Fibroblast of villous mesenchyme (primary cell): ENCODE results near the gene CABLES1. TPM values are rescaled to one million over a fixed set of nuclear protein-coding genes. Genes with fewer than 3 reads are reported as not detected.

Experiments used
- DNase-seq: peaks from one replicate; pipeline ENCODE4 v3.0.0-alpha.2; 2010; ENCODE audit warnings: low read depth
- H3K4me3 ChIP-seq: 2 replicates; pipeline ENCODE4 v1.5.1; 2011; ENCODE audit warnings: low read depth, mild to moderate bottlenecking, low read length
- total RNA-seq: library from RNA; depleted of rRNA; stranded (reverse); fragments of >200 nt; gene quantifications from 2 replicates; pipeline ENCODE4 v1.2.3, GENCODE V29; 2012
- TF ChIP-seq, protein P1 (sequence below): IDR thresholded peaks from 2 replicates; pipeline ENCODE4 v1.5.1; 2012; ENCODE audit warnings: low read depth, mild to moderate bottlenecking, low read length; ENCODE audit not compliant: insufficient read depth

Gene CABLES1
- total RNA-seq, 1 donor: 0.43 TPM

DNA sequence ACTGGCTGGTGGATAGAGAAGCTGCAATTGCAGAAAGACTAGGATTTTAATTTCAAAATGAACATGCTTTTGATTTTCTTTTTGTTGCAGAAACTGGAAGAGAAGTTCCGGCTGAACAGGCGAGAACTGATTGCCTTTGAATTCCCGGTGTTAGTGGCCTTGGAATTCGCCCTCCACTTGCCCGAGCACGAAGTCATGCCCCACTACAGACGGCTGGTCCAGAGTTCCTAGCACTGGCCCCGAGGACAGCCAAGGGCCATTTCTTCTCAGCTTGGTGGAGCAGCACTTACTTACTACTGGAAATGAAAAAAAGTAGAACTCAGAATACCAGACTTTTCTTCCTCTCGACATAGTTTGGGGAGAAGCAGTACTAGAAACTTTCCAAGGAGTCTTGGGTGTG, 121.9 kb downstream of the CABLES1 start:
- H3K4me3 ChIP-seq: no peak overlapping the region
- no peak for DNase-seq
- TF ChIP-seq, protein P1, sequence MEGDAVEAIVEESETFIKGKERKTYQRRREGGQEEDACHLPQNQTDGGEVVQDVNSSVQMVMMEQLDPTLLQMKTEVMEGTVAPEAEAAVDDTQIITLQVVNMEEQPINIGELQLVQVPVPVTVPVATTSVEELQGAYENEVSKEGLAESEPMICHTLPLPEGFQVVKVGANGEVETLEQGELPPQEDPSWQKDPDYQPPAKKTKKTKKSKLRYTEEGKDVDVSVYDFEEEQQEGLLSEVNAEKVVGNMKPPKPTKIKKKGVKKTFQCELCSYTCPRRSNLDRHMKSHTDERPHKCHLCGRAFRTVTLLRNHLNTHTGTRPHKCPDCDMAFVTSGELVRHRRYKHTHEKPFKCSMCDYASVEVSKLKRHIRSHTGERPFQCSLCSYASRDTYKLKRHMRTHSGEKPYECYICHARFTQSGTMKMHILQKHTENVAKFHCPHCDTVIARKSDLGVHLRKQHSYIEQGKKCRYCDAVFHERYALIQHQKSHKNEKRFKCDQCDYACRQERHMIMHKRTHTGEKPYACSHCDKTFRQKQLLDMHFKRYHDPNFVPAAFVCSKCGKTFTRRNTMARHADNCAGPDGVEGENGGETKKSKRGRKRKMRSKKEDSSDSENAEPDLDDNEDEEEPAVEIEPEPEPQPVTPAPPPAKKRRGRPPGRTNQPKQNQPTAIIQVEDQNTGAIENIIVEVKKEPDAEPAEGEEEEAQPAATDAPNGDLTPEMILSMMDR: no peak

DNA sequence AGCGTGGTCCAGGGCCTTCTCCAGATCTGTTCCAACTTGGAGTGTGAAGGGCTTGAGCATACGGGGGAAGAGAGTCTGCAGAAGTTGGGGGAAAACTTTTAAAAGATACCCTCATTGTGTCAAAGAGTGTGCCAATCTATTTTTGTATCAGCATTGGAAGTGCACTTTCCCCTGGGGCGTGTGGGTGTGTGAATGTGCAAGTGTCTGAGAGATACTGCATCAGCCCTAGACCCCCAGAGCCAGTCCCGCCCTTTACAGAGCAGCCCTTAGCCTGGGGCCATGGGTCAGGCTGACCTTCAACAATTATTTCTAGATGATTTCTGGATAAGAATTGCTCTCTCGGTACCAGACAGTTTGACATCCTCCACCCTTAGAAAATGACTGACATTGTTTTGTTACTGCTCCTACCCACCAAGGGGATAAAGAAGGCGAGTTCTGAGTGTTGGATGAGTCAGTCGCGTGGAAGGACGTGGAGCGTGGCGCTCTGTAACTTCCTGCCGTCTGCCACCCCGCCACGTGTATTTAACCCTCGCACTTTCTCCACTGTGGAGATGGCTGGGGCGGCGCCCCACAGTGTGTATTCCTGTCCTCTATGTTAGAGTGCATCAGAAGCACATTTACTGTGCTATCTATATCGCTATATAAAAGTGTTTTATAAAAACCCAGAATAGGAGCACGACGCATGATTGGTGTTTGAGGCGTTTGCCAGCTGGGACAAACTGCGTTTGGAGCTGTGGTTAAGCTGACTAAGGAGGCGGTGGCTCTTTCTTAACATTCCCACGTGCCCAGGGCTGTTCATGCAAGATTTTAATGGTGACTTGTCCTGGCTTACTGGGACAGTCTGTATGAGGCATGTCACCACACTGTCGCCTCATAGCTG, 122.6 kb downstream of the CABLES1 start:
- peak; percentile 63 for DNase-seq
- TF ChIP-seq, protein P1: no peak
- H3K4me3 ChIP-seq: no peak overlapping the region

DNA sequence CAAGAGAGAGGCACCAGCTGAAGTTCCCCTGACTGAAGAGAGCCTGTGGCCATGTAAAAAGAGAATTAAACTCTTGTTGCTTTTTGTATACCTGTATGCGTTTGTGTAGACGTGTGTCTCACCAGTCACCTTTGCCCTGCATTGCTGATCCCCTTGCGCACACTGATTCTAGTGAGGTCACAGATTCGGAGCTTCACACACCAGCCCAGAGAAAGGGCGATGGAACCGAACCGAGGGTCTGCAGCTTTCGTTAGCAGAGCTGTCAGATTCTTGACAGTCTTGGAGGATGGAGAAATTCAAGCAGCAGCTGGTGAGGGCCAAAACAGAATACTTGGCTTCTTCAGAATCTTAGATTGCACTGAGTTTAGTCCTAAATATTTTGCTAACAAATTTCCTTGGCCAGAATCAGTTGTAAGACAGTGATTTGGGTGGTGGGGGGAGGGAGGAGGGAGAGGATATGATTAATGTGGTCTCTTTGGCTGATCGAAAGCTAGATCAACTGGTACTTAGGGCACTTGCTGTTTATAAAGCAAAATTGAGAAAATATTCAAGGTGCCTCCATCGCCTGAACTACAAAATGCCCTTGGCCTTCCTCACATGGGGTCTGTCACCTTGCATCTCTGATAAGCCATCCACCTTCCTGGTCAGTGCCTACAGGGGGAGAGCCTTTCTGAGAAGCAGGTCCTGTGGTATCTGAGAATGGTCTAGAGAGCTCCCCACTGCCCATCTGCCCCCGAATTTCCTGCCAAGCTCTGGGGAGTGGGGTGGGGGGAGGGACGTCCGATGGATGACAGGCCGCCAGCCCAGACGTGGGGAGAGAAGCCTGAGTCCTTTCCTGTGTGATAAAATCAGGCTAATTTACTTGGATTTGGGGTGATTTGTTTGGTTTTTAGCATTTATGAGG, 123.5 kb downstream of the CABLES1 start:
- H3K4me3 ChIP-seq: no peak overlapping the region
- DNase-seq: no peak
- TF ChIP-seq, protein P1: no peak

DNA sequence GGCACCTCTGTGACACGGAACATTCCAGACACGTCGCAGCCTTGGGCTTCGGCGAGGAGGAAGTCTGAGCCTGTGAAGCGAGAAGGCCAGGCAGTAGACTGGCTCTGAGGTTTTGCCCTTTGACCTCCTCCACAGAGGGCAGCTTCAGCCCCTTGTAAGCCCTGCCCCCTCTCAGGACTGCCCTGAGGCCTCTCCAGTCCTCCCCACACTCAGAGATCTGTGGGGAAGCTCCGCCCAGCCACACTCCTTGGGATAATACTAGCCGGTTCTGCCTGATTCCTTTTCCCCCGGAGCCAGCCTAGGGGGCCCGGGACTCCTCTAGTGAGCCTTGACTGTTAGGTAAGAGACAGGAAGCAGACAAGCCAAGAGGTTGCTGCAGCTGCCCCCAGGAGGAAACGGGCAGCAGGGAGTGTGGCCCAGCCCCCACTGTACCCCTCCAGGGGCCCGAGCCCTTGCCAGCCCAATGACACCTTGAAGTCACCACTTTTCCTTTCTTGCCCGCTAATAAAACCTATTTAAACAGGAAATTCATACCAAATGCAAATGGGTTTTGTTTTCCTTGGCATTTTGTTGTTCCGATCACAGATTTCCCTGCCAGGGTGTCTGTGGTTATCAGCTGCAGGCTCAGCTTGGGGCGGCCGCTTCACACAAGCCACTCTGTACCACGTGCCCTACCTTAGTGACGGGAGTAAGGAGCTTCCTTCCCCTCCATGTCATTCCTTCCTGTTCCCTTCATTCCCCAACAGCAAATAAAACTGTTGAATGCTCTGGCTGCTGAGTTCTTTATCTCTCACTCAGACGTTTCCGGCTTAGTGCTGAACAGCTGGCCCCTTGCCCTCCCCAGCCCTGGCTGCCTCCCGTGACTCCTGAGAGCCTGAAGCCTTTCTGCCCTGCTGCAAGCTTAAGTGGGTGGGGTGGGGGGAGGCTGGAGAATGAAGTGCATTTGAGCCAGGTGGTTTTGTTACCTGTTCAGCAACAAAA, 124.7 kb downstream of the CABLES1 start:
- H3K4me3 ChIP-seq: peak overlapping the region; percentile 26
- peak; percentile 96 for DNase-seq
- TF ChIP-seq, protein P1: no peak

DNA sequence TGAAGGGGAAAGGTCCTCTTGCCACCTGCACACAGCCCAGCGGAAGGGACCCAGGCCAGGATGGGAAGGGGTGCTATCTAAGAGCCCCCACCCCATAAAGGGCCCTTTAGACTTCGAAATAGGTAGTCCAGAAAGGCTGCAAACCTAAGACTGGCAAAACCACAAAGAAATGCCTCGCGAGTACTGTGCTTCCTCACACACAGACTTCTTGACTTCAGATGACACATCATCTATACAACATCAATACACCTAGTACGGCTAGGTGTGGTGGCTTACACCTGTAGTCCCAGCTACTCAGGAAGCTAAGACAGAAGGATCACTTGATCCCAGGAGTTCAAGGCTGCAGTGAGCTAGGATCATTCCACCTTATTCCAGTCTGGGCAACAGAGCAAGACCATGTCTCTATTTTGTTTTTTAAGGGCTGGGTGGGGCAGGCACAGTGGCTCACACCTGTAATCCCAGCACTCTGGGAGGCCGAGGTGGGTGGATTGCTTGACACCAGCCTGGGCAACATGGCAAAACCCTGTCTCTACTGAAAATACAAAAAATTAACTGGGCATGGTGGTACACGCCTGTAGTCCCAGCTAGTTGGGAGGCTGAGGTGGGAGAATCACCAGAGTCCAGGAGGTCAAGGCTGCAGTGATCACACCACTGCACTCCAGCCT, 125.8 kb downstream of the CABLES1 start:
- no peak for DNase-seq
- TF ChIP-seq, protein P1: no peak
- H3K4me3 ChIP-seq: no peak overlapping the region
